ENCODE measurements around the gene DAPK1.

- TF ChIP-seq POLR2AphosphoS5 (IDR thresholded peaks at IDR 0.05; ENCODE audit: low read depth, low read length) (no peak), POLR2A (IDR thresholded peaks at IDR 0.05; ENCODE audit: low read depth, low read length) (no peak)
Observed at GRCh38 chr9:87573841-87574342, 76.2 kb downstream of the DAPK1 start.

Measured in GM12891 (cell line).